ENCODE results near the gene ZNF462. TPM values are rescaled to one million over a fixed set of nuclear protein-coding genes. Genes with fewer than 3 reads are reported as not detected.

Gene ZNF462
- total and polyA plus RNA-seq, 7 donors = 2.0 to 102 (median 16.3) TPM

GRCh38 chr9:106966481-106966880, 103.5 kb downstream of the ZNF462 start:
- Histone ChIP-seq H3K4me1 (peaks cover 52% of the 10 kb centered on the region), H3K27ac (no peak overlapping the region), H3K36me3 (ENCODE audit: insufficient read depth in 1 of 2, low read depth in 1 of 2) (no peaks in the 10 kb centered on the region), H3K27me3 (ENCODE audit: insufficient read depth in 3 of 3, low read length in 2 of 3) (no peaks in the 10 kb centered on the region), H3K9me3 (no peaks in the 10 kb centered on the region), H3K4me3 (no peak overlapping the region)
- intact Hi-C loops (cut with DNase I) = no loop called here
- 91 to 97% (median 93%) methylated on average over 1 of the region's 1 CpG for whole genome bisulfite sequencing, 3 donors
- DNase-seq (no peak), ATAC-seq (no peak)
- no peak for TF ChIP-seq CTCF (IDR thresholded peaks at IDR 0.05)

DNA sequence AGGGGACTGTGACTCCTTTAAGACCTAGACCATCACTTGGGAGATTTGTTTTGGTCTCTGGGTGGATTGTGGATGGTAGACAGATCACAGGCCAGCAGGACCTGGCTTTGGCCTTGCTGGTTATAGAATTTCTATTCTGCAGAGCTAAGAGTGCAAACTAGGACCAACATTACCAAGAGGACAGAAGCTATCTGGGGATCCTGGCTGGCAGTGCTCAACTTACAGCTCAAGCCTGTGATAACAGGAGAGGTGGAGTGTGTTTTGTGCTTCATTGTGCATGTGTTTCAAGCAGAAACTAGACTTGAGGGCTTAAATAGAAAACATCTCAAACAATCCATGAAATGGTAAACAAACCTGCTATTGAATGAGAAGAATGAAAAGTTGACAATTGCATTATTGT, 106.7 kb downstream of the ZNF462 start:
- ATAC-seq (peak in 1 of 4 donors; percentile 22), DNase-seq (no peak)
- no peaks in the 10 kb centered on the region for H3K27me3 ChIP-seq (ENCODE audit: insufficient read depth in 3 of 3, low read length in 2 of 3)
- TF ChIP-seq CTCF (IDR thresholded peaks at IDR 0.05) = no peak
- no peaks in the 10 kb centered on the region for H3K9me3 ChIP-seq
- peaks cover 2 to 30% of the 10 kb centered on the region in 2 donors for H3K36me3 ChIP-seq (ENCODE audit: insufficient read depth in 1 of 2, low read depth in 1 of 2)
- intact Hi-C loops (cut with DNase I) = no loop called here
- H3K4me3 ChIP-seq = no peak overlapping the region
- peaks cover 25% of the 10 kb centered on the region for H3K4me1 ChIP-seq
- H3K27ac ChIP-seq = no peak overlapping the region

- no peak for DNase-seq
- TF ChIP-seq CTCF (IDR thresholded peaks at IDR 0.05) = no peak
Measured at GRCh38 chr9:106970219-106970975, 107.4 kb downstream of the ZNF462 start.

DNA sequence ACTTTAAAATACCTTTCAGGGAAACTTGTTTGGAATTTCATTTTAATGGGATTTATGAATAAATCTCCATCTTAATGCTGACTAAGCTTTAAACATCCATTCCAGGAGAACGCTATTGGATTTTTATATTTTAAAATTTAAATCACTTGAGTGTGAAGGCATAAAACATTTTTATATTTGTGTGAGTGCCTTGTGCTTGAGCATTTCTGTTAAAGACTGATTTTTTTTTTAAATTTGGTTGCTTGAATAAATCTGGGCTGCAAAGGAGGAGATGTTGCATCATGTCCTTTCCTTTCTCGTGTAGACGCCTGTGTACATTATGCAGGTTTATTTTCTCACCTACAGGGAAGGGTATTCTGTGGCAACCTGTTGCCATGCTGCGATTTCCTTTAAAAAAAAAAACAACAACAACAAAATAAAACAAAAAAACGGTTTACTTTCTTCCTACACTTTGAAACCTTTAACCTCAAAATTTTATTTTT, 108.1 kb downstream of the ZNF462 start:
- no peaks in the 10 kb centered on the region for H3K27me3 ChIP-seq (ENCODE audit: insufficient read depth in 3 of 3, low read length in 2 of 3)
- DNase-seq = no peak
- WGBS, 3 donors = 93% methylated on average over 5 of the region's 5 CpGs
- no peaks in the 10 kb centered on the region for H3K9me3 ChIP-seq
- no peak for TF ChIP-seq CTCF (IDR thresholded peaks at IDR 0.05)
- peaks cover 8 to 43% of the 10 kb centered on the region in 2 donors for H3K36me3 ChIP-seq (ENCODE audit: insufficient read depth in 1 of 2, low read depth in 1 of 2)
- no peak for ATAC-seq
- no peak overlapping the region for H3K27ac ChIP-seq
- H3K4me1 ChIP-seq = peaks cover 13% of the 10 kb centered on the region
- H3K4me3 ChIP-seq = no peak overlapping the region
- intact Hi-C loops (cut with DNase I) = no loop called here

More at GRCh38 chr9:106970219-106970975, 107.4 kb downstream of the ZNF462 start:
- peaks cover 18% of the 10 kb centered on the region for H3K4me1 ChIP-seq
- H3K27me3 ChIP-seq (ENCODE audit: insufficient read depth in 3 of 3, low read length in 2 of 3) = no peaks in the 10 kb centered on the region
- peaks cover 6 to 37% of the 10 kb centered on the region in 2 donors for H3K36me3 ChIP-seq (ENCODE audit: insufficient read depth in 1 of 2, low read depth in 1 of 2)
- H3K27ac ChIP-seq = no peak overlapping the region
- intact Hi-C loops (cut with DNase I) = no loop called here
- H3K9me3 ChIP-seq = no peaks in the 10 kb centered on the region
- H3K4me3 ChIP-seq = no peak overlapping the region
- no peak for ATAC-seq
- 51 to 69% (median 58%) methylated on average over 9 of the region's 9 CpGs for WGBS, 3 donors

All from psoas muscle (tissue), 8 donors.